Amniotic epithelial cell (primary cell): Measurements from ENCODE around the gene ENTREP3.

Experiments used
- DNase-seq: peaks from one replicate; pipeline ENCODE4 v3.0.0-alpha.2; 2010; ENCODE audit warnings: low read depth

The ENTREP3 gene

GRCh38 chr1:155198547-155198906 lies 56.8 kb downstream of the ENTREP3 start:
- DNase-seq: no peak

DNA sequence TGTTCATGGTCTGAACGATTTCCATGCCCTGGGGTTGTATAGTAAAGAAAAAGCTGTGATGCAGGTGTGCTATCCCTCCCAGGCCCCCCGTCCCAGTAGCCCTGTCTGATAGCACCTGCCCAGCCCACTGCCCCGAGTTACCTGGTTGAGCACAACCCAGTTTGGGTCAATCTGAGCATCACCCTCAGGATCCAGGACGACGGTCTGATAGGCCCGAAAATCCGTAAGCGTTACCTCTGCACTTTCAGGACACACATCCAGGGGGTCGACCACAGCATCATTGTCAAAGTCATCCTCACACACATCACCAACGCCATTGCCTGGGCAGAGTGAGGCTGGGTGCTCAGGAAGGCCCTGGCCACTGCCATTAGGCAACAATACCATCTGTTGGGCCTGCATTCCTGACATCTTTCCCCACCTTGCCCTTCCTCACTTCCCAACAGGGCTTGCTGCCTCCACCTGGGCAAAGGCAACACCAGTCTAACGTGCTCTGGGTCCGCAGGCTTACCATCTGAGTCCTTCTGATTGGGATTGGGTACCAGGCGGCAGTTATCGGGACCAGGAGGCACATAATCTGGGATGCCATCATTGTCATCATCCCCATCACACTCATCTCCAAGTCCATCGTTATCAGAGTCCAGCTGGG lies 57.3 kb downstream of the ENTREP3 start:
- DNase-seq: no peak
